GM19452 (cell line): Measurements from ENCODE around the gene SOX3.

Experiments
- ATAC-seq: cut with Tn5 transposase; IDR thresholded peaks from one replicate; pipeline ENCODE4 v1.9.1; 2021; ENCODE audit not compliant: unreplicated experiment

The SOX3 gene

GRCh38 chrX:140504371-140505324 is at the start of gene SOX3:
SOX3 (minus strand) TSS chrX:140505069; CDS start chrX:140505060, 9 bp downstream.
- no peak for ATAC-seq

GRCh38 chrX:140548985-140549384 is 44.1 kb upstream of the SOX3 start:
- no peak for ATAC-seq

- no peak for ATAC-seq
These were observed 21.3 kb upstream of the SOX3 start for GRCh38 chrX:140526171-140526570.

- ATAC-seq = no peak
These were observed 20.6 kb upstream of the SOX3 start for GRCh38 chrX:140525448-140525847.

- no peak for ATAC-seq
These were observed 19.7 kb upstream of the SOX3 start for GRCh38 chrX:140524556-140524955.

GRCh38 chrX:140521393-140521792 is 16.5 kb upstream of the SOX3 start:
- no peak for ATAC-seq

- ATAC-seq = no peak
These were observed 9.7 kb upstream of the SOX3 start for GRCh38 chrX:140514554-140514953.

GRCh38 chrX:140510895-140511295 is 6.0 kb upstream of the SOX3 start:
- ATAC-seq = no peak

GRCh38 chrX:140510306-140510676 is 5.4 kb upstream of the SOX3 start:
- no peak for ATAC-seq

- ATAC-seq = no peak
These were observed 4.8 kb upstream of the SOX3 start for GRCh38 chrX:140509468-140510305.

GRCh38 chrX:140508958-140509357 is 4.1 kb upstream of the SOX3 start:
- no peak for ATAC-seq

GRCh38 chrX:140507982-140508305 is 3.1 kb upstream of the SOX3 start:
- ATAC-seq = no peak

- no peak for ATAC-seq
These were observed 2.5 kb upstream of the SOX3 start for GRCh38 chrX:140507223-140507981.

GRCh38 chrX:140505421-140506337 is 810 bp upstream of the SOX3 start:
- no peak for ATAC-seq

GRCh38 chrX:140503714-140504351 is 1.0 kb downstream of the SOX3 start:
- no peak for ATAC-seq

GRCh38 chrX:140503238-140503601 is 1.6 kb downstream of the SOX3 start:
- no peak for ATAC-seq

GRCh38 chrX:140502491-140503237 is 2.2 kb downstream of the SOX3 start:
- no peak for ATAC-seq

- no peak for ATAC-seq
These were observed 2.9 kb downstream of the SOX3 start for GRCh38 chrX:140501940-140502468.

GRCh38 chrX:140501321-140501720 is 3.5 kb downstream of the SOX3 start:
- no peak for ATAC-seq
